GM19438 (cell line): ENCODE measurements around the gene PBX4.

ENCODE experiments used
- ATAC-seq: cut with Tn5 transposase; IDR thresholded peaks from one replicate; pipeline ENCODE4 v1.9.1; 2021; ENCODE audit warnings: low read depth; ENCODE audit not compliant: unreplicated experiment

Gene PBX4

DNA sequence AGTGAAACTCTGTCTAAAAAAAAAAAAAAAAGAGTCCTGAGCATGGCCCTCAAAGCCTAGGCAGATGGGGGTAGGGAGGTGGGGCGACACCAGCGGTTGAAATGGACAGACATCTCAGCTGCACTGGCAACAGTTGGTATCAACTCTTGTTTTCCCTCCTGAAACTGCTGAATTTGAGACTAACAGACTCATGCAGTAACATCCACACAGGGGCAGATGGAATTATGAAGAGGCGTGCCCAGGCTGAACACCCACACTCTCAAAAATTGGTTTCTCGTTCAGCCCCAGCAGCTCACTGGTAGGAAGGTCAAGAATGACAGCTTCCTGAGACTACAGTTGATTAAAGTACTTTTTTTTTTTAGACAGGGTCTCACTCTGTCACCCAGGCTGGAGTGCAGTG, 24.1 kb downstream of the PBX4 start:
- no peak for ATAC-seq

DNA sequence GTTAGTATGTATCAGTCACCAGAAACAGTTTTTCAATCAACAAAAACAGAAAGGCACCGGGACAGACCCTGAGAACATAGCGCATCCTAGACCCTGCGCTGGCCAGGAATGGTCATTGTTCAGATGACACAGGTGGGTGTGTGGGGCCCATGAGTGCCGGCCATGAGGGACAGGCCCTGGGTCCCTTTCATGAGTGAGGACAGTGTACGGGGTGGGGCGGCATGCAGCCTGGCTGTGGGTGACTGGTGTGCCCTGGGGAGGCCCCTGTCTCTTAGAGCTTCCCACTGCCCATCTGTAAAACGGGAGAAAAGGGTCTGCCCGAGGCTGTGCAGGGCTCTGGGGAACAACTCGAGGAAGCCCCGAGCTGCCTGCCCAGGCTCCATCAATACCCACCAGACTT, 25.8 kb downstream of the PBX4 start:
- ATAC-seq: no peak

- ATAC-seq: peak; percentile 51
These were observed 27.2 kb downstream of the PBX4 start for GRCh38 chr19:19591133-19591825.

DNA sequence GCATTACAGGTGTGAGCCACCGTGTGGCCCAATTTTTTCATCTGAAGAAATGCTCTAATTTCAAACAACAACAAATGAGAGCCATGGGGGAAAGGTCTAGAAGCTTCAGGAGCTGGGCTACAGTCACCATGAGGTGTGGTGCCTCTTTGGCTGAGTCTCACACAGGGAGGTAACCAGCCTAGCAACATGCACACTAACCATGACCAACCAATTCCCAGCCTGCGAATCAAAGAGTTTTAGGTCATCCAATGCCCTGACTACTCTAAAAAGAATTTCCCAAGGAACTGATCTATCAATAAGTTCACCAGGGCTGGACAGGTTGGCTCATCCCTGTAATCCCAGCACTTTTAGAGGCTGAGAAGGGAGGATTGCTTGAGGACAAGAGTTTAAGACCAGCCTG, 29.9 kb downstream of the PBX4 start:
- no peak for ATAC-seq

DNA sequence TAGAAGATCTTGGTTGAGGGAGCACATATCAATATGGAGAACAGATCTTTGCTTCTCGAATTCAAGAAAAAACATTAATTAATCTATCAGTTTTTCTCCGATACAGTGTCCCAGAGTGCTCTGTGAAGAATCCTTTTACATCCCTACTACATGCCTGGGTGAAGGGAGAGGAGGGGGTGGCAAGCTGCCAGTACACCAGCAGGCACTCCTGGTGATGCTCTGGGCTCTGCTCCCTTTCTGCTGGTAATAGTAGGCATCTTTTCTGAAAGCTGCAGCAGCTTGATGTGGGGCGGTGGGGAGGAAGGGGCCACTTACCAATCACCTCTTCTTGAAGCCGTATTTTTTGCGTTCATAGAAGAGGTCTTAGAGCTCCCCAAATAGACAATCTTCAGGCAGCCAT, 30.7 kb downstream of the PBX4 start:
- ATAC-seq: no peak

DNA sequence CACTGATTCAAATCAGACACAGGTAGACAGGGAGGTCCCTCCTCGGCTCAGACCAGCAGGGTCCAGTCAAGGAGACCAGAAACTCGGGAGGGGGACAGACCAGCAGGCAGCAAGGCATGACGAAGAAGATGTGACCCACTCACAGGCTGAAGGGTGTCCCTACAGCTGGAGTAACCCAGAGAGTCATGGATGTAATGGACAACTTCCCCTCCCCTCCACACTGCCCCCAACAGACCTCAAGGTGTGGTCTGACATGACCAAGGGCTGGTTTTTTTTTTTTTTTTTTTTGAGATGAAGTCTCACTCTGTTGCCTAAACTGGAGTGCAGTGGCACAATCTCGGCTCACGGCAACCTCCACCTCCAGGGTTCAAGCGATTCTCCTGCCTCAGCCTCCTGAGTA, 34.1 kb downstream of the PBX4 start:
- no peak for ATAC-seq

DNA sequence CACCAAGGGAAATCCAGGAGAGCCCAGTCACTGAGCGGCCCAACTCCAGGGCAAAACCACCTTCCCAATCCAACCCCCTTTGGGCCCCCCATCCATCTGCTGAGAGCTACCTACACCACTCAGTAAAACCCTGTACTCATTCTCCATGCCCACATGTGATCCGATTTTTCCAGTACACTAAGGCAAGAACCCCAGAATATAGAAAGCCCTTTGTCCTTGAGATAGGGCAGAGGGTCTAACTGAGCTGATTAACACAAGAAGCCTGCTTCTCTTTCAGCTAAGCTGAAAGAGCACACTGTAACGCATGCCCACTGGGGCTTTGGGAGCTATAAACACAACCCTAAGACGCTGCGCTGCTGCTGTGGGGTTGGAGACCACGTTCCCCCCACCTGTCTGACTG, 36.0 kb downstream of the PBX4 start:
- ATAC-seq: no peak

- ATAC-seq: no peak
These were observed 37.1 kb downstream of the PBX4 start for GRCh38 chr19:19581391-19581790.

- no peak for ATAC-seq
These were observed 38.1 kb downstream of the PBX4 start for GRCh38 chr19:19580418-19580817.

DNA sequence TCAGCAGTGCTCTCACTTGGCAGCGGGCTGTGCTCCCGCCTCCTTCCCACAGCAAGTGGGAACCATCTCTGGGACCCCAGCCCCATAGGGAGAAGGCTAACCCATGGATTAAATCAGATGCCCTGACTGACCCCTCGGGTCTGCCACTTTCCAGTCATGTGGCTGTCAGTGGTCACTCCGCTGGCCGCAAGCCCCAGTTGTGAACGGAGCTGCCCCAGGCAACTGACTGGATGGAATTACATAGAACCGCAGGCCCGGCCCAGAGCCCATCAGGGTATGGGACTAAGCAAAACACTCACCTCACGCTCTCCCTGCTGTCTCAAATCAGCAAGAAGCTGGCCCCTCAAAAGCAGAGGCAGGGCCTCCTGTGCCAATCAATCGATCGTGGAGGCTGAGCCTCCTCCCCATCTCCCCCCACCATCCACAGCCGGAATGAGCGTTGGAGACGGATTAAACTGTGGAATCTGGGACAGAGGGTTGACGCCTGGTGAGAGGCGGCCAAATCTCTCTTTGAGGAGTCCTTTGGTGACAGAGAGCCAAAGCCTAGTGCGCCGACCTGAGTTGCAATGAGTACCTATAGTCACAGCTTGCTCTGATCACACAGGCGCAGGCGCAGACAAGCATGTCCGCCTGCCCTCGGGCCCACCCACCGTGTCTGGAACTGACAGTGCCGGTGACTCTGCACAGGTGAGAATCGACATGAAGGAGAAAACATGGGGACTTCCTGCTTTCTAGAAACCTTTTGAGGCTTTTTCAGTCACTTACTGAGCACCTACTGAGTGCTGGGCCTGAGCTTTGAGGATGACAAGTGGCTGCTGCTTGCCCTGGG, 38.7 kb downstream of the PBX4 start:
- ATAC-seq: no peak

GRCh38 chr19:19578252-19578651, 40.2 kb downstream of the PBX4 start:
- ATAC-seq: no peak

DNA sequence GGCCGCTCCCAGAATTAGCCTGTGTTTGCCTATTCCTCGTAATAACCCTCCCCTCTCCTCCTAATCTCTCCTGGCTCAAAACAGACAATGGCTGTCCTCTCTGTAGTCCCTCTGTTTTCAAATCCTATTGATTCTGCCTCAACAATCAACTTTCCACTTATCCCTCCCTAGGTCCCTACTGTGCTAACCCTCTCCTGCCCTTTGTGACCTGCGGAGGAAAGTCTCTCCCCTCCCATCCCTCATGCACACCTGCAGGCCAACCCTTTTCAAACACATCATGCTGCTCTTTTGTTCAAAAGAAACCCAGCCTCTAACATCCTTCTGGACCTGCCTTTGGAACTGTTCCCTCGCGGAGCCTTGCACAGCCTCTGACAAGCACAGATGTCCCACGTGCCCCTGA, 43.1 kb downstream of the PBX4 start:
- no peak for ATAC-seq

DNA sequence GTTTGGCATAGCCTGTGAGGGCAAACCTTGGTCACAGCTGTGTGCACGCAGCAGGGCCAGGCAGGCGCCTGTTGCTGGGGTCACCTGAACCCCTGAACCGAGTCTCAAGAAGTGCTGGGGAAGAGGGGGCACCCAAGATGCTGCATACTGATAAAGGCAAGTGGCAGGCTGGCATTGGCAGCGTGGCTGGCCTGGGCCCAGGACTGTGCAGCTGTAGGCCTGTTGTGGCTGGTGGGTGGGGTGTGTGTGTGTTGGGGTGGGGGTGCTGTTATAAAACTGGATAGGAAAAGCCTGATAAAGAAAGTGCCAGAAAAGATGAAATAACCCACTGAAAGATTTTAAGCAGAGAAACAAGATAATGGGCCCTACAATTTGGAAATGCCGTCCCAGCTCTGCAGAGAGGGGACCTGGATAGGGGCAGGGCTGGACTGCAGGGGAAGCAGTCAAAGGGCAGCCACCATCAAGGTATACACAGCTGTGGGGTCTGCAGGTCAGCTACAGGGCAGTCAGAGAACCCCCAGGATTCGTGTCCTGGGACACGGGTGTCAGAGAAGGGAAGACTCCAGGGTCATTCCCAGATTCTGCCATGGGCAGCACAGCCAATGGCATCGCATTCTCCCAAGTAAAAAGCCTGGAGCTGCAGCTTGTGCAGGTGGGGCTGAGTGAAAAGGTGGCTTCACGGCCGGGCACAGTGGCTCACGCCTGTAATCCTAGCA, 47.3 kb downstream of the PBX4 start:
- ATAC-seq: no peak

GRCh38 chr19:19570571-19570970, 47.9 kb downstream of the PBX4 start:
- ATAC-seq: no peak

DNA sequence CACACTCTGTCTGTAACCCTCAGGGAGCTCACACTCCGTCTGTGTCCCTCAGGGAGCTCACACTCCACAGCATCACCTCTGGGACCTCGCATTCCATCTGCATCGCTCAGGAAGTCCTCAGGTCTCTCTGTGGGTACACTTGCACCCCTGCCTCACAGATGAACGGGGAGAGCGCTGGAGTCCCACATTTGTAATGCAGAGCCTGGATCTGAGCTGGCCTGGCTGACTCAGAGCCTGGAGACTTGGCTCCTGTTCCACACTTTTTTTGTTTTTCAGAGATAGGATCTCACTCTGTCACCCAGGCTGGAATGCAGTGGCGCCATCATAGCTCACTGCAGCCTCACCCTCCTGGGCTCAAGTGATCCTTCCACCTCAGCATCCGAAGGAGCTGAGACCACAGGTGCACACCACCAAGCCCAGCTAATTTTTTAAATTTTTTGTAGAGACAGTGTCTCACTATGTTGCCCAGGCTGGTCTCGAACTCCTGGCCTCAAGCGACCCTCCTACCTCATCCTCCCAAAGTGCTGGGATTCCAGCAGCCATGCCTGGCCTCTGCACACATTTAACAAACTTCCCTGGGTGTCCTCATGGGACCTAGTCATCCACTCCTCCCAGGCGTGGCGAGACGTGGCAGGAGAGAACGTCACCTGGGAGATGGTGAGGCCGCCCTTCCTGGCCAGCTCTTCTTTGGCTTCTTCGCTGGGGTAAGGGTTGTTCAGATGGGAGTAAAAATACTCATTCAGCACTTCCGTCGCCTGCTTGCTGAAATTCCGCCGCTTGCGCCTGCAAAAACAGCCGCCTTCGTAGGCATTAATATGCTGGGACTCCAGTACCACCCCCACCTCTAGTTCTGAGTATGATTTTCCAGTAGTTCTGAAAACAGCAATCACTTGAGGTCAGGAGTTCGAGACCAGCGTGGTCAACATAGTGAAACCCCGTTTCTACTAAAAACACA, 49.4 kb downstream of the PBX4 start:
- ATAC-seq: no peak

DNA sequence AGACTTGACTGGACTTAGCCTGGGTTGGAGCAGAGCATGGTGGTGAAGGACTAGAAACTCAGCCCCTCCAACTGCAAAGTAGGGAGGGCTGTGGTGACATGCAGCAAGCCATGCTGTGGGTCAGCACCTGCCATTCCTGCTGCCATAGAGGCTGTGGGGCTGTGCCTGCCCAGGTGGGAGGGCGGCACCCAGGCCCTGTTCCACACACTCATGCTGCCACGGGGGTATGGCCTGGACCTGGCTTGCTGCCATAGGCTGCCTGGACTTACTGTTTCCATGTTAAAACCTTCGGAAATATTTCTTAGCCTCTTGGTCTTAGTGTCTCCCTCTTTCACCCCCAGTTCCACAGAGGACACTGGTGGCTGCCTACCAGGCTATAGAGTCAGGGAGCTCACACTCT, 51.1 kb downstream of the PBX4 start:
- ATAC-seq: no peak

- ATAC-seq: no peak
These were observed 52.2 kb downstream of the PBX4 start for GRCh38 chr19:19566306-19566705.

DNA sequence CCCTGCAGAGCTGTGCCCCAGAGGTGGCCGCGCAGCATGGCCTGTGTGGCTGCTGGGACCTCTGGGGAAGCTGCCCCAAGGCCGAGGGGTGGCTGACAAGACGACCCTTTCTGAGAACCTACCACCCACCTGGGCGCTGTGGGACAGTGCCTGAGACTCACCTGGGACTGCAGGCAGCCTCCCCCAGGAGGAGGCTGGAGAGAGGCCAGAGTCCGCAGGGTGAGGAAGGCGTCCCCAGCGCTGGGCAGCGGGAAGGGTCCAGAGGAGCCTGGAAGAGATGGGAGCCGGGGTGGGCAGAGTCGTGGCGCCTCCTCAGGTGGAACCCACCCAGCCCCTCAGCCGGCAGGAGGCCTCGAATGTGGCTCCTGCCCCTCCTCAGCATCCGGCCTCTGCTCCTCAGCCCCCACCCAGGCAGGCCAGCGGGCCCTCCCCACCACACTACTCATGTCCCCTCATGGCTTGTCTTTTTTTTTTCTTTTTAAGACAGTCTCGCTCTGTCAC, 55.1 kb downstream of the PBX4 start:
- ATAC-seq: no peak

GRCh38 chr19:19562665-19563347, 55.7 kb downstream of the PBX4 start:
- ATAC-seq: no peak
